Common myeloid progenitor, CD34-positive (primary cell): Measurements from ENCODE around the gene ST8SIA2. TPM values are rescaled to one million over a fixed set of nuclear protein-coding genes. Genes with fewer than 3 reads are reported as not detected.
A peak's percentile ranks its signal among the peaks of the same experiment; 100 is the strongest.

Source experiments
- CTCF ChIA-PET: fragments of 350-600 bp; sonication (Branson Sonifier 250); formaldehyde crosslinking; loops from one replicate; lab custom pipeline; 2021; ENCODE audit warnings: antibody characterized with exemption; lab: Charles Lee
- POLR2A ChIA-PET: fragments of 350-600 bp; sonication (Branson Sonifier 250); formaldehyde crosslinking; loops from one replicate; lab custom pipeline; 2021; ENCODE audit warnings: antibody characterized with exemption; lab: Charles Lee
- DNase-seq, 3 donors: peaks; one replicate each; pipeline versions ENCODE4 v3.0.0 to v3.0.0-alpha.2; 2013
- H3K27ac ChIP-seq, 2 experiments: 1 replicate in 1 of 2; 2 replicates in 1 of 2; pipeline ENCODE4 v1.7.0; 2013; ENCODE audit warnings: inconsistent platforms in 2 of 2, low read length in 2 of 2, mild to moderate bottlenecking in 2 of 2, low read depth in 1 of 2, moderate library complexity in 1 of 2; ENCODE audit not compliant: severe bottlenecking in 2 of 2, insufficient read depth in 1 of 2, poor library complexity in 1 of 2
- H3K27me3 ChIP-seq, 5 experiments: replicated peaks in 2 of 5; 1 replicate in 3 of 5; 2 replicates in 2 of 5; pipeline versions ENCODE4 v1.6.1 to v1.7.0; 2013; ENCODE audit warnings: low read length in 4 of 5, mild to moderate bottlenecking in 2 of 5, moderate library complexity in 2 of 5, inconsistent platforms in 1 of 5; ENCODE audit not compliant: insufficient read depth in 5 of 5, control insufficient read depth in 4 of 5
- H3K36me3 ChIP-seq, 4 experiments: 1 replicate in 2 of 4; 2 replicates in 2 of 4; pipeline versions ENCODE4 v1.6.1 to v1.7.0; 2013; ENCODE audit warnings: low read length in 3 of 4, control low read depth in 1 of 4, mild to moderate bottlenecking in 1 of 4; ENCODE audit not compliant: control insufficient read depth in 4 of 4, insufficient read depth in 4 of 4
- H3K4me1 ChIP-seq, 4 experiments: 1 replicate in 3 of 4; 2 replicates in 1 of 4; pipeline versions ENCODE4 v1.6.1 to v1.7.1; 2013; ENCODE audit warnings: low read length in 3 of 4, mild to moderate bottlenecking in 3 of 4, control low read depth in 1 of 4, inconsistent platforms in 1 of 4, moderate library complexity in 1 of 4; ENCODE audit not compliant: control insufficient read depth in 4 of 4, insufficient read depth in 4 of 4; ENCODE audit errors: control extremely low read depth in 1 of 4
- H3K4me3 ChIP-seq, 7 experiments: 1 replicate in 4 of 7; 2 replicates in 3 of 7; pipeline versions ENCODE4 v1.5.1 to v1.7.0; 2013; ENCODE audit warnings: mild to moderate bottlenecking in 7 of 7, low read length in 6 of 7, moderate library complexity in 6 of 7, inconsistent platforms in 2 of 7, low read depth in 2 of 7, control low read depth in 1 of 7; ENCODE audit not compliant: insufficient read depth in 4 of 7, control insufficient read depth in 1 of 7; ENCODE audit errors: extremely low read depth in 1 of 7
- H3K9me3 ChIP-seq, 5 experiments: 1 replicate in 4 of 5; 2 replicates in 1 of 5; pipeline versions ENCODE4 v1.6.1 to v1.7.1; 2013; ENCODE audit warnings: low read length in 4 of 5, mild to moderate bottlenecking in 2 of 5, inconsistent platforms in 1 of 5, low read depth in 1 of 5, moderate library complexity in 1 of 5; ENCODE audit not compliant: control insufficient read depth in 4 of 5, insufficient read depth in 2 of 5; ENCODE audit errors: control extremely low read depth in 1 of 5
- WGBS: methylation state at CpG from one replicate; pipeline ENCODE4 v1.1.5; 2013; ENCODE audit not compliant: insufficient coverage; 5-methylcytosine and 5-hydroxymethylcytosine counted together
- polyA plus RNA-seq: library from polyadenylated mRNA; unstranded; fragments of 120-200 nt; gene quantifications from one replicate; pipeline ENCODE4 v1.2.1, GENCODE V29; 2013

ST8SIA2 gene
- under 0.01 TPM for polyA plus RNA-seq

DNA sequence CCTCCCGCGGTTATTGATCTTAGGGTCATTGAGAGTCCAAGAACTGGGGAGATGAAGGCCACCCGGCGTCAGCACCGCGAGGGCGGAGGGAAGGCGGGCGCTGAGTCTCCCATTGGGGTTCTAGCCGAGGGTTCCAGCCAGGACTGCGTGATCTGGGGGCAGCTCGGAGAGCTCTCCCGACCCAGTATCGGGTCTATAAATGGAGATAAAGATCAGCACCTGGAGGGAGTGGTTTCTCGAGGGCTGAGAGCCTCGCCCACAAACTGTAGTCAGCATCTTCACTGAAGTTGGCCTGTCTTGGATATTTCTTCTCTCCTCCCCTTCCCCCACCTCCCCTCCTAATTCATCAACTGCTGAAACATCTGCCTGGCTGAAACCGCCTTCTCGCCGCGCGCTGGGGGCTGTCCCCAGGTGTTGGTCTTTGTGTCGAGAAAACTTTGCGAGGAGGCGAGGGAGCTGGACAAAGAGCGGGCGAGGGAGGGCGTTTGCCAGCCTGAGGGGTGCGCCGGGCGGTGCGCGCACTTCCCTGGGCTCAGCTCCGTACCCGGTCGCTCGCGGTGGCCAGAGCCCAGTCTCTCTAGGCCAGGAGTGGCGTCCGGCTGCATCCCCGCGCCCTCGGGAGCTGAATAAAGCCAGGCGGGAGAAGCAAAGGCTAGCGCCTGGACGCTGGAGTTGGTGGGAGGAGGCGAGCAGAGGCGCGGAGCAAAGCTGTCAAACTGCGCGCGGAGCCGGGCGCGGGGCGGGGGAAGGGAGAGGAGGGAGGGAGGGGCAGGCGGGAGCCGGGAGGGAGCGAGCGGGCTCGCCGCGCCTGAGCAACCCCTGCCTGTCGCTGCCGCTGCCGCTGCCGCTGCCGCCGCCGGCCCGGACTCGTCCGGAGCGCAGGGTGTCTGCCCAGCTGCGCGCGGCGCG lies at the start of gene ST8SIA2:
TSS of gene ST8SIA2 (plus strand) at position 811 of the 909 bp plus-strand sequence. CDS start 184 bp downstream, outside the sequence.
- CTCF ChIA-PET = interaction anchor here (1.3 kb wide), 1 partner anchor 114 kb away, joined by 3 read pairs; no protein-coding TSS in a partner anchor
- Histone ChIP-seq H3K36me3 (no peaks in the 10 kb centered on the region), H3K27ac (no peak within 1 kb of the TSS), H3K4me1 (peaks cover 0 to 26% (median 20%) of the 10 kb centered on the region in 4 experiments), H3K9me3 (peaks cover 0 to 1% (median 0%) of the 10 kb centered on the region in 5 experiments), H3K4me3 (peak within 1 kb of the TSS; percentile 13 to 71 (median 64)), H3K27me3 (peaks cover 0 to 86% (median 51%) of the 10 kb centered on the region in 5 experiments)
- DNase-seq = peak; percentile 10 to 37 (median 23)
- WGBS = 4% methylated on average over 53 of the region's 78 CpGs
- POLR2A ChIA-PET = no interaction called here

- Histone ChIP-seq H3K36me3 (no peaks in the 10 kb centered on the region), H3K27ac (no peak overlapping the region), H3K27me3 (peaks cover 0 to 24% (median 9%) of the 10 kb centered on the region in 5 experiments), H3K9me3 (peaks cover 0 to under 1% (median 0%) of the 10 kb centered on the region in 5 experiments), H3K4me1 (no peaks in the 10 kb centered on the region), H3K4me3 (no peak overlapping the region)
- ChIA-PET POLR2A (no interaction called here), CTCF (no interaction called here)
- 52% methylated on average over 13 of the region's 17 CpGs for WGBS
- no peak for DNase-seq
Measured at GRCh38 chr15:92343924-92344643, 49.6 kb upstream of the ST8SIA2 start.

DNA sequence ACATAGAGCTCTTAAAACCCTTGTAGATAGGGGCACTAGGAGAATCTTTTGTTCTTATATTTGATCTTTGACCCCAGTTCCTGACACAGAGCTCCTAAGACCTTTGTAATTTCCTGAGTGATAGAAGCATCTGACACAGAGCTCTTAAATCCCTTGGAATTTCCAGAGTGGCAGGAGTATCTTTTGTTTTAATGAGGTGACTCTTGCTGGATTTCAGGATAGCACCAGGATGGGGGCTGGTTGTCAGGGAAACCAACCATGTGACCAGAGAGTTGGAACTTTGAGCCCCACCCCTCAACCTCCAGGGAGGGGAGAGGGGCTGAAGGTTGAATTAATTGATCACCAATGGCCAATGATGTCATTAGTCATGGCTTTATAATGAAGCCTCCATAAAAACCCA lies 47.6 kb upstream of the ST8SIA2 start:
- Histone ChIP-seq H3K36me3 (no peaks in the 10 kb centered on the region), H3K9me3 (peaks cover 0 to 6% (median 2%) of the 10 kb centered on the region in 5 experiments), H3K4me1 (no peaks in the 10 kb centered on the region), H3K4me3 (no peak overlapping the region), H3K27me3 (peaks cover 0 to 24% (median 9%) of the 10 kb centered on the region in 5 experiments), H3K27ac (no peak overlapping the region)
- POLR2A ChIA-PET = no interaction called here
- CTCF ChIA-PET = no interaction called here
- no peak for DNase-seq

DNA sequence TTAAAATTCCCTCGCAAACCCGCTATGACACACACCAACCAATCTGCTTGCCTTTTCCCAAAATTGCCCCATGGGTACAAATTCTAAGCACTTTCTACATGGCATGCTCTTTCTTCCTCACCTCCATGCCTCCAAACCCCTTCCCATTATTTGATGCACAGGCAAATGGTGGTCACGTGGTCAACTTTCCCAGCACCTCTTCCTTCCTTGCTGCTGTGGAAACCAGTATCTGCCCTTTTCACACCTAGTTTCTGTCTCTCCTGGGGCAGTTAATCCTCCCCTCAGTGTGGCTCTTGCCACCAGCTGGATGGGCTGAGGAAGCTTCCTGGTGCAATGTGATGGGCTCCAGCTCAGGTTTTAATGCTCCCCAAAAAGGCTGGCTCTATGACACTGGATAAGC lies 38.4 kb upstream of the ST8SIA2 start:
- Histone ChIP-seq H3K4me3 (no peak overlapping the region), H3K27me3 (no peaks in the 10 kb centered on the region), H3K4me1 (no peaks in the 10 kb centered on the region), H3K27ac (no peak overlapping the region), H3K36me3 (no peaks in the 10 kb centered on the region), H3K9me3 (no peaks in the 10 kb centered on the region)
- 100% methylated on average over 1 of the region's 3 CpGs for WGBS
- ChIA-PET CTCF (no interaction called here), POLR2A (no interaction called here)
- no peak for DNase-seq

DNA sequence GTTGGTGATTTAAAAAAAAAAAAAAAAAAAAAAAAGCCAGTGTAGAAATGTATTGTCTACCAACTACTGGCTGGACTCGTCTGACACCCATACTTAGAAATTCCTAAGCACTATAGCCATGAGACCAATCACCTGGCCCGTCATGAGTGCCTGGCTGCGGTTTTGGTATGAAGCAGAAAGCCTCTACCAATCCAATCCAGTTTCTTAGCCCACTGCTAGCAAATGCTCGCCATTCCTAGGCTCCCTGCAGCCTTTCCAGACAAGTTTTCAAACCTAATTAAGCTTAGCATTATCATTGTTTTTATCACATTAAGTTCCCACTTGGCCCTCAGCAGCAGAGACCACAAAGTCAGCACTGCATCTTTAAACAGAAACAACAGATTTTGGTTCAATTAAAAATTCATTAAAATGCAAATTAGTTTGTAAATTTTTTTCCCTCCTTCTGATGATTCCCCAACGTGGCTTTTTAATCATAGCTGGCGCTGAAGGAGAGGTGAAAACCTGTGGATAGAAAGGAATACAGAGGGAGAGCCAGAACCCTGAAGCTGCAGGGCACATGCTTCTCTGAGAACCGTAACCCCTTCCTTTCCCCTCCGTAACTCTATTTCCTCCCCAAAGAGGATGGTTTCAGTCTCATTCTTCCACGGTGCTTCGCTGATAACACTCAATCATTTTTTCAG lies 32.2 kb upstream of the ST8SIA2 start:
- Histone ChIP-seq H3K4me3 (no peak overlapping the region), H3K27ac (no peak overlapping the region), H3K4me1 (no peaks in the 10 kb centered on the region), H3K36me3 (no peaks in the 10 kb centered on the region), H3K27me3 (peaks cover 0 to 4% (median 0%) of the 10 kb centered on the region in 5 experiments), H3K9me3 (no peaks in the 10 kb centered on the region)
- CTCF ChIA-PET = no interaction called here
- WGBS = 97% methylated on average over 6 of the region's 10 CpGs
- DNase-seq = no peak
- POLR2A ChIA-PET = no interaction called here

- H3K36me3 ChIP-seq = no peaks in the 10 kb centered on the region
- DNase-seq = no peak
- POLR2A ChIA-PET = no interaction called here
- H3K27ac ChIP-seq = no peak overlapping the region
- H3K4me1 ChIP-seq = no peaks in the 10 kb centered on the region
- CTCF ChIA-PET = no interaction called here
- H3K9me3 ChIP-seq = no peaks in the 10 kb centered on the region
- peaks cover 0 to 4% (median 0%) of the 10 kb centered on the region in 5 experiments for H3K27me3 ChIP-seq
- WGBS = 100% methylated on average over 2 of the region's 3 CpGs
- no peak overlapping the region for H3K4me3 ChIP-seq
Measured at GRCh38 chr15:92362001-92362350, 31.7 kb upstream of the ST8SIA2 start.
